ENCODE measurements around the gene LGALS7. TPM values are rescaled to one million over a fixed set of nuclear protein-coding genes. Genes with fewer than 3 reads are reported as not detected.

LGALS7 gene
- polyA plus RNA-seq, 2 donors, result 405 to 2,874 TPM

DNA sequence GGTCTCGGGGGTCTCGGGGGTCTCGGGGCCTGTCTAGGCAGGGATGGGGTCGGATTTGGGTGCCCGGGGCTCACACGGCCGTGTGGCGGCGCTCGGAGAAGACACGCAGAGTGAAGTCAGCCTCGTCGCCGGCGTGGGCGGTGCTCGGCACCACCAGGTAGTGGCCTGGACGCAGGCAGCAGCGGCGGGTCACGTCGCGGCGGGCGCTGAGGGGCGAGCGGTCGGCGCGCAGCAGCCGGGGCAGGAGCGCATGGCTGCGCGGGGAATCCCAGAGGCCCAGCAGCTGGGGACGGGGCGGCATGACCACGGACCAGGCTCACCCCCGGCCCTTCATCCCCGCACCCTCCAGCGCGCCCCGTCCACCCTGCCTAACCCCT, 37.3 kb downstream of the LGALS7 start:
- H3K27me3 ChIP-seq (ENCODE audit: control insufficient read depth in 1 of 2, insufficient read depth in 2 of 2, low read length in 2 of 2), result no peaks in the 10 kb centered on the region
- peak overlapping the region; percentile 37 to 46 for H3K4me3 ChIP-seq (ENCODE audit: low read depth in 1 of 2, low read length in 2 of 2)
- H3K36me3 ChIP-seq (ENCODE audit: control insufficient read depth in 2 of 2, insufficient read depth in 2 of 2, low read length in 1 of 2), result peaks cover 0 to 7% of the 10 kb centered on the region in 2 donors
- H3K27ac ChIP-seq (ENCODE audit: low read depth in 2 of 2, low read length in 1 of 2), result peak overlapping the region; percentile 35 to 80
- WGBS, 2 donors, result 1 to 2% methylated on average over 35 to 42 of the region's 42 CpGs
- peaks cover 3 to 17% of the 10 kb centered on the region in 2 donors for H3K4me1 ChIP-seq (ENCODE audit: control insufficient read depth in 2 of 2, insufficient read depth in 2 of 2, low read length in 1 of 2)
- no peaks in the 10 kb centered on the region for H3K9me3 ChIP-seq (ENCODE audit: control insufficient read depth in 2 of 2, insufficient read depth in 1 of 2, low read depth in 1 of 2, low read length in 1 of 2)

DNA sequence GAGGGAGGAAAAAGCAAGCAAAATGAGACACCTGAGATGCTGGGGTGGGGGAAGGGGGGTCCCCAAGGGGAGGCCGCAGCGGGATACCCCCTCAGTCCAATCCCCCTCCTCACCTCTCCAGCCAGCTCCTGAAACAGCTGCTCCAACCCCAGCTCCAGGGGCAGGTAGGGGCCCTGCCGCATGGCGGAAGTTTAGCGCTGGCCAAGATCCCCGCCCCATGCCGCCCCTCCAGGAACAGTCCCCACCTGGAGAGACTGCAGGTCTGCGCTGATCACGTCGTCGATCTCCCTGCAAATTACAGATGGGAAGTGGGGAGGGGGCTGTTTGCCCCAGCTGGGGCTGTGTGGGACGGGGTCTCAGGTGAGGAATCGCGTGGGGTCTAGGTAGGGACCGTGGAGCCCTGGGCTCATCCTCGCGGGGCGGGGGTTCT, 38.0 kb downstream of the LGALS7 start:
- Histone ChIP-seq H3K27me3 (ENCODE audit: control insufficient read depth in 1 of 2, insufficient read depth in 2 of 2, low read length in 2 of 2) (no peaks in the 10 kb centered on the region), H3K4me1 (ENCODE audit: control insufficient read depth in 2 of 2, insufficient read depth in 2 of 2, low read length in 1 of 2) (peaks cover 3 to 19% of the 10 kb centered on the region in 2 donors), H3K27ac (ENCODE audit: low read depth in 2 of 2, low read length in 1 of 2) (peak overlapping the region; percentile 83 to 88), H3K9me3 (ENCODE audit: control insufficient read depth in 2 of 2, insufficient read depth in 1 of 2, low read depth in 1 of 2, low read length in 1 of 2) (no peaks in the 10 kb centered on the region), H3K4me3 (ENCODE audit: low read depth in 1 of 2, low read length in 2 of 2) (no peak overlapping the region), H3K36me3 (ENCODE audit: control insufficient read depth in 2 of 2, insufficient read depth in 2 of 2, low read length in 1 of 2) (peaks cover 0 to 13% of the 10 kb centered on the region in 2 donors)
- 14 to 28% methylated on average over 16 to 18 of the region's 18 CpGs for WGBS, 2 donors

DNA sequence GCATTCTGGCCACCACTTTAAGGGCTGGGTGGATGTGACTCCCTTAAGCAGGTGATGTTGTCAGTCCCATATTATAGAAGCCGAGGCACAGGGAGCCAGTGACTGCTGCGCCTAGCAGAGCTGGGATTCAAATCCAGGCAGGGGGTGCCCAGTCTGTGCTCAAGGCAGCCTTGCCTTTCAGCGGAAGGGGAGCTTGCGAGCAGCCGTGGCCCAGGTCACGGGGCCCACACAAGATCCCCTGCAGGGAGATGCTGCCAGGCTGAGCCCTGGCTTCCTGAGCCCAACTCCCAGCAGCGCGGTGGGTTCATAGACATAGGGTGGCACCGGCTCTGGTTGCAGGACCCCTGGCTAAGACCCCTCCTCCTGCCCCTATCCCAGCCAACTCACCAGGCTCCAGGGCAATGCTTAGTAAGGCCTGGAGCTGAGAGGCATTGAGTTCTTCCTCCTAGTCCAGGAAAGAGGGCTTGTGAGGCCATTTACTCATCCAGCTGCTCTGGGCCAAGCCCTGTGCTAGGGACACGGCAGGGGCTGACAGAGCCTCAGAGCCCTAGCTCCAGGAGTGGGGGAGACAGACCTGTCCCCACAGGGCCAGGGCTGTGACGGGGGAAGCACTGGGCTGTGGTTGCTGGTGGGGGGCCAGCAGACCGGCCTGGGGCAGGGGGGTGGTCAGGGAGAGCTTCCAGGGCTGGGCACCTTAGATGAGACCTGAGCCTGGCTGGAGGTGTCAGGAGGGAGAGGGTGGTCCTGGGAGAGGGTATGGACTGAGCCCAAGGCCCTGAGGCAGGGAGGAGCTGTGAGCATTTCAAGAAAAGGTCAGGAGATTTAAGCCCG, 38.7 kb downstream of the LGALS7 start:
- peak overlapping the region in 1 of 2 donors; percentile 3 for H3K4me3 ChIP-seq (ENCODE audit: low read depth in 1 of 2, low read length in 2 of 2)
- peaks cover 3 to 16% of the 10 kb centered on the region in 2 donors for H3K4me1 ChIP-seq (ENCODE audit: control insufficient read depth in 2 of 2, insufficient read depth in 2 of 2, low read length in 1 of 2)
- H3K27me3 ChIP-seq (ENCODE audit: control insufficient read depth in 1 of 2, insufficient read depth in 2 of 2, low read length in 2 of 2), result no peaks in the 10 kb centered on the region
- no peaks in the 10 kb centered on the region for H3K9me3 ChIP-seq (ENCODE audit: control insufficient read depth in 2 of 2, insufficient read depth in 1 of 2, low read depth in 1 of 2, low read length in 1 of 2)
- H3K36me3 ChIP-seq (ENCODE audit: control insufficient read depth in 2 of 2, insufficient read depth in 2 of 2, low read length in 1 of 2), result peaks cover 0 to 14% of the 10 kb centered on the region in 2 donors
- 40 to 52% methylated on average over 13 of the region's 13 CpGs for WGBS, 2 donors
- H3K27ac ChIP-seq (ENCODE audit: low read depth in 2 of 2, low read length in 1 of 2), result peak overlapping the region; percentile 83 to 88

DNA sequence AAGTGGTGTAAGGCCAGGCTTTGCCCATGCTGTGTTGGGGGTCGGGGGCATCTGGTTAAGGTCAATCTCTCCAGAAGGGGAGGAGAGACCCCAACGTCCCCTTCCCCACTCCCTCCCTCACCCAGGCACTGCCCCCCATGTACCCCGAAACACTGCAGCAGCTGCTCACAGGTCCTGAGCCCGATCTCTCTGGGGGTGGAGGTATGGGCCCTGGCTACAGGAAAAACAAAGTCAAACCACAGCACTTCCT, 39.2 kb downstream of the LGALS7 start:
- Histone ChIP-seq H3K4me1 (ENCODE audit: control insufficient read depth in 2 of 2, insufficient read depth in 2 of 2, low read length in 1 of 2) (peaks cover 3 to 18% of the 10 kb centered on the region in 2 donors), H3K27me3 (ENCODE audit: control insufficient read depth in 1 of 2, insufficient read depth in 2 of 2, low read length in 2 of 2) (no peaks in the 10 kb centered on the region), H3K36me3 (ENCODE audit: control insufficient read depth in 2 of 2, insufficient read depth in 2 of 2, low read length in 1 of 2) (peaks cover 0 to 18% of the 10 kb centered on the region in 2 donors), H3K27ac (ENCODE audit: low read depth in 2 of 2, low read length in 1 of 2) (peak overlapping the region; percentile 83 to 88), H3K4me3 (ENCODE audit: low read depth in 1 of 2, low read length in 2 of 2) (no peak overlapping the region), H3K9me3 (ENCODE audit: control insufficient read depth in 2 of 2, insufficient read depth in 1 of 2, low read depth in 1 of 2, low read length in 1 of 2) (no peaks in the 10 kb centered on the region)
- WGBS, 2 donors, result 51 to 66% methylated on average over 4 of the region's 4 CpGs

DNA sequence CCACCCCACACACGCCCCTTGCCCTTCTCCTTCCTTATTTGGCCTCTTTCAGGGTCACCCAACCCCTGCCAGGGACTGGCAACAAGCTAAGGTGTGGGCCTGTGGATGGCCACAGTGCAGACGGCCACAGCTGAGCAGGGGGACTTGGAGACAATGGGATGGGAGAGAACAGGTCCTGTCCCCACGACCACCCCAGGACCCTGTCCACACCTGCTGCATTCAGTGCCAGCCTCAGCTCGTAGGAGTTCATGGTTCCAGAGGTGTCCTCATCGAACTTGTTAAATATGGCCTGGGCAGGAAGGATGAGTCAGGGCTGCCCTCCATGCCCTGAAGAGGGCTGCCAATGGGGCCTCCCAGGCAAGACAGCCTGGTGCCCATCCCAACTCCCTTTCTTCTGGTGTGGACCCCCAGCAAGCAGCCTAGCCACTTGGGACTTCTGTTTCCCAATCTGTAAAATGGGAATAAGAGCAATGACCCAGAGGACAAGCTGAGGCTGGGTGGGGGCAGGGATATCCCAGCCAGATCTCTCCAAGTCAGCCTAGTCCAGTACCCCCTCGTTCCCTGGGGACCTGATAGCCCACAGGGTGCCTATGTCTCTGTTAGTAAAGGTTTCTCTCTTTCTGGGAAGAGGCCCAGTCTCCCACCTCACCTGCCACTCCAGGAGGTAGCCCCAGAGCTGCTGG, 39.7 kb downstream of the LGALS7 start:
- no peaks in the 10 kb centered on the region for H3K9me3 ChIP-seq (ENCODE audit: control insufficient read depth in 2 of 2, insufficient read depth in 1 of 2, low read depth in 1 of 2, low read length in 1 of 2)
- no peaks in the 10 kb centered on the region for H3K27me3 ChIP-seq (ENCODE audit: control insufficient read depth in 1 of 2, insufficient read depth in 2 of 2, low read length in 2 of 2)
- H3K4me1 ChIP-seq (ENCODE audit: control insufficient read depth in 2 of 2, insufficient read depth in 2 of 2, low read length in 1 of 2), result peaks cover 3 to 18% of the 10 kb centered on the region in 2 donors
- peak overlapping the region; percentile 83 to 88 for H3K27ac ChIP-seq (ENCODE audit: low read depth in 2 of 2, low read length in 1 of 2)
- H3K4me3 ChIP-seq (ENCODE audit: low read depth in 1 of 2, low read length in 2 of 2), result no peak overlapping the region
- H3K36me3 ChIP-seq (ENCODE audit: control insufficient read depth in 2 of 2, insufficient read depth in 2 of 2, low read length in 1 of 2), result peaks cover 0 to 22% of the 10 kb centered on the region in 2 donors
- WGBS, 2 donors, result 50 to 58% methylated on average over 6 of the region's 6 CpGs

DNA sequence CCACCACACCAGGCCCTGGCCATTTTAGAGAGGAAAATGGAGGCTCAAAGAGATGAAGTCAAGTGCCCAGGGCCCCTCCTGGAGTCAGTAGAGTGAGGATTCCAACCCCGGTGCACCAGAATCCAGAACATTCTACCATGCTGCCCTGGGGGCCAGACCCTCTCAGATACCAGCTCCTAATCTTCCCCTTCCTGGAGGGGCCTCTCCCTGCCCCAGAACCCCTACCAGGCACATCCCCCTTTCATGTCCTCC, 40.1 kb downstream of the LGALS7 start:
- Histone ChIP-seq H3K4me3 (ENCODE audit: low read depth in 1 of 2, low read length in 2 of 2) (no peak overlapping the region), H3K36me3 (ENCODE audit: control insufficient read depth in 2 of 2, insufficient read depth in 2 of 2, low read length in 1 of 2) (peaks cover 2 to 26% of the 10 kb centered on the region in 2 donors), H3K9me3 (ENCODE audit: control insufficient read depth in 2 of 2, insufficient read depth in 1 of 2, low read depth in 1 of 2, low read length in 1 of 2) (no peaks in the 10 kb centered on the region), H3K4me1 (ENCODE audit: control insufficient read depth in 2 of 2, insufficient read depth in 2 of 2, low read length in 1 of 2) (peaks cover 3 to 18% of the 10 kb centered on the region in 2 donors), H3K27ac (ENCODE audit: low read depth in 2 of 2, low read length in 1 of 2) (peak overlapping the region; percentile 83 to 88), H3K27me3 (ENCODE audit: control insufficient read depth in 1 of 2, insufficient read depth in 2 of 2, low read length in 2 of 2) (no peaks in the 10 kb centered on the region)
- 93 to 100% methylated on average over 1 of the region's 1 CpG for WGBS, 2 donors

DNA sequence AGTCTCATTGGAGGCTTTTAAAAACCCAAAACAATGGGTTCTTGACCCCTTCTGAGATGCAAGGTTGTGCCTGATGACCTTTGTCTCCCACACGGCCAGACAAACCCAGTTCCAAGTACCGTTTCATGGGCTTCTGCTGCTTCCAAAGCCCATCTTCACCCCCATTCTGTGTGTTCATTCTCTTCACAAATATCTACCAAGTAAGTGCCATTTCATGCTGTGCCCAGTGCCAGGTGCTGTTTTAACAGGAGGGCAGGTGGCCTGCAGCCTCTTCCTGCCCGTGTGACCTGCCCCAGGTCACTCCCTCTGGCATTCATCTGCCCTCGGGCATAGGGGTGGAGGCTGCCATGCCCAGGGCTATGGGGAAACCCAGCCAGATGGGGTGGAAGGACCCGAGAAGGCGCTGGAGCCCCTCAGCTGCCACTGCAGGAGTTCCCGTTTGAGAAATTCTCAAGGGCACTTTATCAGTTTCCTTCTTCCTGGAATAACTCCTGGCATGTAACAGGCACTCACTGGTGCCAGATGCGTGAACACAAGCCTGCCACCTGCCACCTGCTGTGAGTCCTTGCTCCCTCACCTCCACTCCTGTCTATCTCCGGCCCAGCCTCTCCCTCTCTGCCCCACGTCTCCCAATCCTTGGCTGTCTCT, 41.5 kb downstream of the LGALS7 start:
- Histone ChIP-seq H3K4me3 (ENCODE audit: low read depth in 1 of 2, low read length in 2 of 2) (no peak overlapping the region), H3K27ac (ENCODE audit: low read depth in 2 of 2, low read length in 1 of 2) (peak overlapping the region; percentile 11 to 45), H3K36me3 (ENCODE audit: control insufficient read depth in 2 of 2, insufficient read depth in 2 of 2, low read length in 1 of 2) (peaks cover 9 to 40% of the 10 kb centered on the region in 2 donors), H3K9me3 (ENCODE audit: control insufficient read depth in 2 of 2, insufficient read depth in 1 of 2, low read depth in 1 of 2, low read length in 1 of 2) (no peaks in the 10 kb centered on the region), H3K4me1 (ENCODE audit: control insufficient read depth in 2 of 2, insufficient read depth in 2 of 2, low read length in 1 of 2) (peaks cover 3 to 17% of the 10 kb centered on the region in 2 donors), H3K27me3 (ENCODE audit: control insufficient read depth in 1 of 2, insufficient read depth in 2 of 2, low read length in 2 of 2) (no peaks in the 10 kb centered on the region)
- WGBS, 2 donors, result 45 to 52% methylated on average over 10 of the region's 10 CpGs

DNA sequence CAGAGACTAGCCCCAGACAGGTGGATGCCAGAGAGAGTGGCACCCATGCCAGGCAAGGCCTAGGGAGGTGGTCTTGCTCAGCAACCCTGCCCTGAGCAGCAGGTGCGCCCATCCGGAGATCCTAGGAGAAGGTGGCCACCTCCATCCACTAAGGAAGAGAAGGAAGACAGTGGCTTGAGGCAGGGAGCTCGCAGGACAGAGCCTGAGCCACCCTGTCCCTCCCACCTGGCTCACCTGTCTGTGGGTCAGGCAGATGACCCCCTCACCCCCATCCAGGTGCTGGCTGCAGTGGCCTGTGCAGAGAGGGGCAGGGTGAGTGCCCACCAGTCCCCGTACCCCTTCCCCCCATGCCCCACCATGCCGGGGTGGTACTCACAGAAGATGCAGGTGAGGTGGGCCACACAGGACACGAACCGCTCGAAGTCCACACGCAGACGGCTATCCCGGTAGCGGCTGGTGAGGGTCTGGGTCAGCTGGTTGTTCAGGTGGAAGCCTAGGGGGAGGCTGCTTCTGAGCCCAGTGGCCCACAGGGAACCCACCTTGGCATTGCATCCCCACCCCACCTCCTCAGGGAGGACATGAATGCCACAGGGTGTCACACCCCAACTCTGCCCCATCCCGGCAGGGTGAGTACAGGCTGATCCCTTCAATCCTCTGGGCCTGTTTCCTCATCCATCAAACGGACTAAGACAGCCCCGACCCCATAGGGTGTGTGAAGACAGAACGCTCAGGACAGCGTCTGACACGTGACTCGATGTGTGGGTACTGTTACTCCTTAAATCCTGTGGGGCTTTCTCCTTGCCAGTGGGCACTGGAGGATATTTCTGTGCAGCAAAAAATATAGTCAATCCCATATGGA, 42.4 kb downstream of the LGALS7 start:
- Histone ChIP-seq H3K9me3 (ENCODE audit: control insufficient read depth in 2 of 2, insufficient read depth in 1 of 2, low read depth in 1 of 2, low read length in 1 of 2) (no peaks in the 10 kb centered on the region), H3K27ac (ENCODE audit: low read depth in 2 of 2, low read length in 1 of 2) (peak overlapping the region in 1 of 2 donors; percentile 24), H3K4me1 (ENCODE audit: control insufficient read depth in 2 of 2, insufficient read depth in 2 of 2, low read length in 1 of 2) (peaks cover 3 to 17% of the 10 kb centered on the region in 2 donors), H3K4me3 (ENCODE audit: low read depth in 1 of 2, low read length in 2 of 2) (no peak overlapping the region), H3K36me3 (ENCODE audit: control insufficient read depth in 2 of 2, insufficient read depth in 2 of 2, low read length in 1 of 2) (peaks cover 9 to 47% of the 10 kb centered on the region in 2 donors), H3K27me3 (ENCODE audit: control insufficient read depth in 1 of 2, insufficient read depth in 2 of 2, low read length in 2 of 2) (no peaks in the 10 kb centered on the region)
- 82 to 84% methylated on average over 19 of the region's 19 CpGs for WGBS, 2 donors

DNA sequence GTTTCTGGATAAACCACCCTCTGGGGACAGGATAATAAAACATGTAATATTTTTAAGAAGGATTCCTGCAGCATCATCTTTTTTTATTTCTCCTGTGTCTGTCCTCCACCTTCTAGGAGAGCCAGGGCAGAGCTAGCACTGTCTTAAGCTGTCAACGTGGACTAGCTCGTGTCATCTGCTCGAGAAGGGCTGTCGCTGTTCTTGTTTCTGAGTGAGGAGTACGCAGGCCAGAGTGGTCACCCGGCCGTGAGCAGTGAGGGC, 42.9 kb downstream of the LGALS7 start:
- peak overlapping the region in 1 of 2 donors; percentile 24 for H3K27ac ChIP-seq (ENCODE audit: low read depth in 2 of 2, low read length in 1 of 2)
- no peak overlapping the region for H3K4me3 ChIP-seq (ENCODE audit: low read depth in 1 of 2, low read length in 2 of 2)
- peaks cover 3 to 16% of the 10 kb centered on the region in 2 donors for H3K4me1 ChIP-seq (ENCODE audit: control insufficient read depth in 2 of 2, insufficient read depth in 2 of 2, low read length in 1 of 2)
- peaks cover 9 to 52% of the 10 kb centered on the region in 2 donors for H3K36me3 ChIP-seq (ENCODE audit: control insufficient read depth in 2 of 2, insufficient read depth in 2 of 2, low read length in 1 of 2)
- H3K27me3 ChIP-seq (ENCODE audit: control insufficient read depth in 1 of 2, insufficient read depth in 2 of 2, low read length in 2 of 2), result no peaks in the 10 kb centered on the region
- H3K9me3 ChIP-seq (ENCODE audit: control insufficient read depth in 2 of 2, insufficient read depth in 1 of 2, low read depth in 1 of 2, low read length in 1 of 2), result no peaks in the 10 kb centered on the region
- WGBS, 2 donors, result 85% methylated on average over 7 of the region's 7 CpGs
